Measurements from ENCODE around the gene TRIM29. TPM values are rescaled to one million over a fixed set of nuclear protein-coding genes. Genes with fewer than 3 reads are reported as not detected.

Gene TRIM29
- total RNA-seq, 5 donors from 2014 or later (not counting 1 experiment from before 2014, with no cell fraction given) = not detected

DNA sequence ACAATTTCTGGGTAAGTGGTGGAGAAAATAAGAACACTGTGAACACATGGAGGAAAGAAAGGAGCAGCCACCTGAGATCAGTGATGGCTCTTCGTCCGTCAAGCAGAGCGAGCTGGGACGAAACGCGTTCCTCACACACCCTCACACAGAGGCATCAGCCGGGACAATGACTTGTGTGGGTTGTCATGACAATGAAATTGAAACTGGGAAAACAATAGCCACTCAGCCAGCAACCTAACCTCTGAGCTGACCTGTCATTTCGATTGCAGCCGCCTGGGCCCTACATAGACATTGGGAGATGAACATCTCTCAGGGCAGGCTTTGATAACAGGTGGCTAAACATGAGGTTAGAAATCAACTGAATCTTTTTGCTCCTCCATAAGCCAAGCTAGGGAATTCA, 51.3 kb downstream of the TRIM29 start:
- no peak for DNase-seq
- H3K27ac Mint-ChIP-seq = no peak overlapping the region

DNA sequence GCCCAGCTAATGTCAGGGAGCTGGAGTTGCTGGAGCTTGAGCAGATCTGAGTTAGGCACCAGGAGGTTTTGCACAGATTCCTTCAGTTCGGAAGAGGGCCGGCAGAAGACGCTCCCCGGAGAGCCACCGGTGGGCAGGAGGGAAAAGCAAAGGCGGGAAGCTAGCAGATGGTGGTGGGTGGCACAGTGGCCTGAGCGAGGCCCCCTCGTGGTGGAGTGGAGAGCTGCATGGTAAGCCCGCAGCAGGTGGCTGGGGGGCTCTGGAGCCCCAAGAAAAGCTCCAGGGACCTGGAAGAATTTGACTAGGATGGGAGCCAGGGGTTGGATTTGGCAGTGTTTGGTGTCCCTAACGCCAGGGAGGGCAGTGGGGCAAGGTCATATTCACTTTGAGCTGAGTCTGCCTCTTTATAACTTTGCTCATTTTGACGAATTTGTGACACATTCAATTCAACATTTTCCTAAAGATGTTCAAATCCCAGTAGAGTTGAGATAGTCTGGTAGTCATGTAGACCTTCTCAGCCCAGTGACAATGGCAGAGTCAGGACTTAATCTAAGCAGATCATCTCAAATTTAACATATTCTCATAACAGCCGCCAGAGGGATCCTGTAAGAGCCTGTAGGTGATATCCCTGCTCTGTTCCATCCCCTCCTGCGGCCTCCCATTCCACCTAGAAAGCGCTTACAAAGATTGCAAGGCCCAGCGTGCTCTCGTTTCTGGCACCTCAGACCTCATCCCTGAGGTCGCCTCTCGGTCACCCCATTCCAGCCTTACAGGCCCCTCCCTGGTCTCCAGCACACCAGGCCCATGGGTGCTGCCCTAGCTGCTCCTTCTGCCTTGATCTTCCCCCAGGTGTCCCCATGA, 57.9 kb downstream of the TRIM29 start:
- peak in 1 of 4 experiments; percentile 57 for ATAC-seq (replicated peaks in 1 of 4)
- 46% methylated on average over 16 of the region's 18 CpGs for WGBS (ENCODE audit: insufficient coverage)

More for the DNA sequence above, 51.3 kb downstream of the TRIM29 start:
- peaks cover 6 to 8% of the 10 kb centered on the region in 2 donors for H3K27me3 Mint-ChIP-seq
- no peak overlapping the region for H3K4me3 Mint-ChIP-seq
- CTCF ChIA-PET = no interaction called here
- H3K27me3 ChIP-seq (replicated peaks in 1 of 2; ENCODE audit: control insufficient read depth in 2 of 2, extremely low read depth in 1 of 2, insufficient read depth in 2 of 2, low read length in 1 of 2) = peaks cover 0 to 4% of the 10 kb centered on the region in 2 experiments
- POLR2A ChIA-PET = no interaction called here
- peaks cover 6% of the 10 kb centered on the region for H3K36me3 Mint-ChIP-seq
- no CpG with 5 or more reads among the region's 9 CpGs for WGBS (ENCODE audit: insufficient coverage)
- no peaks in the 10 kb centered on the region for H3K4me1 ChIP-seq (ENCODE audit: control insufficient read depth in 1 of 2, extremely low read depth in 1 of 2, insufficient read depth in 2 of 2, low read length in 2 of 2)
- H3K27ac ChIP-seq (ENCODE audit: low read length) = no peak overlapping the region
- peaks cover 0 to 14% (median 0%) of the 10 kb centered on the region in 3 donors for H3K9me3 Mint-ChIP-seq
- no peaks in the 10 kb centered on the region for H3K4me1 Mint-ChIP-seq
- no peak overlapping the region for H3K4me3 ChIP-seq (ENCODE audit: control insufficient read depth in 1 of 2, extremely low read depth in 1 of 2, low read length in 1 of 2)
- H3K36me3 ChIP-seq (ENCODE audit: control insufficient read depth in 2 of 2, extremely low read depth in 1 of 2, insufficient read depth in 1 of 2, low read length in 1 of 2) = no peaks in the 10 kb centered on the region
- no peaks in the 10 kb centered on the region for H3K9me3 ChIP-seq
- no peak for ATAC-seq (replicated peaks in 1 of 4)

GRCh38 chr11:120078397-120078796, 59.5 kb downstream of the TRIM29 start:
- H3K27ac ChIP-seq (ENCODE audit: low read length) = no peak overlapping the region
- Mint-ChIP-seq H3K4me3 (no peak overlapping the region), H3K27ac (no peak overlapping the region), H3K4me1 (peaks cover 0 to 3% (median 0%) of the 10 kb centered on the region in 3 donors), H3K27me3 (peaks cover 25 to 26% of the 10 kb centered on the region in 2 donors), H3K9me3 (peaks cover 0 to 14% (median 0%) of the 10 kb centered on the region in 3 donors), H3K36me3 (peaks cover 14% of the 10 kb centered on the region)
- peaks cover 3 to 15% of the 10 kb centered on the region in 2 experiments for H3K27me3 ChIP-seq (replicated peaks in 1 of 2; ENCODE audit: control insufficient read depth in 2 of 2, extremely low read depth in 1 of 2, insufficient read depth in 2 of 2, low read length in 1 of 2)
- 68% methylated on average over 3 of the region's 5 CpGs for WGBS (ENCODE audit: insufficient coverage)
- H3K36me3 ChIP-seq (ENCODE audit: control insufficient read depth in 2 of 2, extremely low read depth in 1 of 2, insufficient read depth in 1 of 2, low read length in 1 of 2) = no peaks in the 10 kb centered on the region
- ChIA-PET CTCF (no interaction called here), POLR2A (no interaction called here)
- no peak for ATAC-seq (replicated peaks in 1 of 4)
- H3K4me3 ChIP-seq (ENCODE audit: control insufficient read depth in 1 of 2, extremely low read depth in 1 of 2, low read length in 1 of 2) = no peak overlapping the region
- H3K9me3 ChIP-seq = no peaks in the 10 kb centered on the region
- no peak for DNase-seq
- no peaks in the 10 kb centered on the region for H3K4me1 ChIP-seq (ENCODE audit: control insufficient read depth in 1 of 2, extremely low read depth in 1 of 2, insufficient read depth in 2 of 2, low read length in 2 of 2)

More for the DNA sequence above, 57.9 kb downstream of the TRIM29 start:
- H3K9me3 Mint-ChIP-seq = peaks cover 0 to 18% (median 0%) of the 10 kb centered on the region in 3 donors
- H3K4me1 Mint-ChIP-seq = peaks cover 0 to 3% (median 0%) of the 10 kb centered on the region in 3 donors
- peaks cover 25 to 26% of the 10 kb centered on the region in 2 donors for H3K27me3 Mint-ChIP-seq
- Histone ChIP-seq H3K4me1 (ENCODE audit: control insufficient read depth in 1 of 2, extremely low read depth in 1 of 2, insufficient read depth in 2 of 2, low read length in 2 of 2) (no peaks in the 10 kb centered on the region), H3K9me3 (no peaks in the 10 kb centered on the region), H3K27me3 (replicated peaks in 1 of 2; ENCODE audit: control insufficient read depth in 2 of 2, extremely low read depth in 1 of 2, insufficient read depth in 2 of 2, low read length in 1 of 2) (peaks cover 3 to 15% of the 10 kb centered on the region in 2 experiments), H3K27ac (ENCODE audit: low read length) (no peak overlapping the region), H3K36me3 (ENCODE audit: control insufficient read depth in 2 of 2, extremely low read depth in 1 of 2, insufficient read depth in 1 of 2, low read length in 1 of 2) (no peaks in the 10 kb centered on the region), H3K4me3 (ENCODE audit: control insufficient read depth in 1 of 2, extremely low read depth in 1 of 2, low read length in 1 of 2) (no peak overlapping the region)
- H3K4me3 Mint-ChIP-seq = no peak overlapping the region
- no peak overlapping the region for H3K27ac Mint-ChIP-seq
- ChIA-PET CTCF (no interaction called here), POLR2A (no interaction called here)
- peak in 18 of 35 experiments; percentile 1 to 42 (median 6) for DNase-seq
- peaks cover 14% of the 10 kb centered on the region for H3K36me3 Mint-ChIP-seq

GRCh38 chr11:120074076-120074475, 63.8 kb downstream of the TRIM29 start:
- POLR2A ChIA-PET = no interaction called here

DNA sequence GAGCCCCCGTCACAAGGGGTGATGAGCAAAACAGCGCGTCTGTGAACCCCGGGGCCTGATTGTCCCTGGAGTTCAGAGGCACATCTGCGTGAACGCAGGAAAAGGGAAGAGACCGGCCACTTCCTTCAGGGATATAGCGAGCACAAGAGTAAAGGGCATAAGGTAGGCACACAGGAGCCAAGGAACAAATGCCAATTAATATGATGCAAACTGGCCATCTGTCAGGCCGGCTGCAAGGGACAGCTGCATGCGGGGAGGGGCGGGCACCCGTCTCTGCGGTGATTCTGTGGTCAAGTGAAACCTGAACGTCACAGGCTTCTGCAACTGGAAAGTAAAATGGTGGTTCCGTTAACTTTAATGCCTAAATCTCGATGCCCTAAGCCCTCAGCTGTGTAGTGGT, 64.7 kb downstream of the TRIM29 start:
- ATAC-seq (replicated peaks in 1 of 4) = no peak
- Histone ChIP-seq H3K27me3 (replicated peaks in 1 of 2; ENCODE audit: control insufficient read depth in 2 of 2, extremely low read depth in 1 of 2, insufficient read depth in 2 of 2, low read length in 1 of 2) (peaks cover 0 to 2% of the 10 kb centered on the region in 2 experiments), H3K4me3 (ENCODE audit: control insufficient read depth in 1 of 2, extremely low read depth in 1 of 2, low read length in 1 of 2) (no peak overlapping the region), H3K9me3 (no peaks in the 10 kb centered on the region), H3K36me3 (ENCODE audit: control insufficient read depth in 2 of 2, extremely low read depth in 1 of 2, insufficient read depth in 1 of 2, low read length in 1 of 2) (no peaks in the 10 kb centered on the region), H3K27ac (ENCODE audit: low read length) (no peak overlapping the region), H3K4me1 (ENCODE audit: control insufficient read depth in 1 of 2, extremely low read depth in 1 of 2, insufficient read depth in 2 of 2, low read length in 2 of 2) (no peaks in the 10 kb centered on the region)
- ChIA-PET POLR2A (no interaction called here), CTCF (no interaction called here)
- 87% methylated on average over 15 of the region's 16 CpGs for WGBS (ENCODE audit: insufficient coverage)
- Mint-ChIP-seq H3K27me3 (peaks cover 13 to 17% of the 10 kb centered on the region in 2 donors), H3K4me3 (no peak overlapping the region), H3K9me3 (no peaks in the 10 kb centered on the region), H3K36me3 (no peaks in the 10 kb centered on the region), H3K4me1 (peaks cover 0 to 2% (median 0%) of the 10 kb centered on the region in 3 donors), H3K27ac (no peak overlapping the region)
- no peak for DNase-seq

More at GRCh38 chr11:120074076-120074475, 63.8 kb downstream of the TRIM29 start:
- Mint-ChIP-seq H3K4me1 (peaks cover 0 to under 1% (median 0%) of the 10 kb centered on the region in 3 donors), H3K27ac (no peak overlapping the region), H3K4me3 (no peak overlapping the region), H3K36me3 (no peaks in the 10 kb centered on the region), H3K27me3 (peaks cover 11% of the 10 kb centered on the region in 2 donors), H3K9me3 (no peaks in the 10 kb centered on the region)
- no peaks in the 10 kb centered on the region for H3K36me3 ChIP-seq (ENCODE audit: control insufficient read depth in 2 of 2, extremely low read depth in 1 of 2, insufficient read depth in 1 of 2, low read length in 1 of 2)
- H3K9me3 ChIP-seq = no peaks in the 10 kb centered on the region
- H3K27me3 ChIP-seq (replicated peaks in 1 of 2; ENCODE audit: control insufficient read depth in 2 of 2, extremely low read depth in 1 of 2, insufficient read depth in 2 of 2, low read length in 1 of 2) = peaks cover 0 to under 1% of the 10 kb centered on the region in 2 experiments
- no peak overlapping the region for H3K27ac ChIP-seq (ENCODE audit: low read length)
- DNase-seq (no peak), ATAC-seq (replicated peaks in 1 of 4) (no peak)
- CTCF ChIA-PET = no interaction called here
- no peak overlapping the region for H3K4me3 ChIP-seq (ENCODE audit: control insufficient read depth in 1 of 2, extremely low read depth in 1 of 2, low read length in 1 of 2)
- 88% methylated on average over 1 of the region's 3 CpGs for WGBS (ENCODE audit: insufficient coverage)
- no peaks in the 10 kb centered on the region for H3K4me1 ChIP-seq (ENCODE audit: control insufficient read depth in 1 of 2, extremely low read depth in 1 of 2, insufficient read depth in 2 of 2, low read length in 2 of 2)

DNA sequence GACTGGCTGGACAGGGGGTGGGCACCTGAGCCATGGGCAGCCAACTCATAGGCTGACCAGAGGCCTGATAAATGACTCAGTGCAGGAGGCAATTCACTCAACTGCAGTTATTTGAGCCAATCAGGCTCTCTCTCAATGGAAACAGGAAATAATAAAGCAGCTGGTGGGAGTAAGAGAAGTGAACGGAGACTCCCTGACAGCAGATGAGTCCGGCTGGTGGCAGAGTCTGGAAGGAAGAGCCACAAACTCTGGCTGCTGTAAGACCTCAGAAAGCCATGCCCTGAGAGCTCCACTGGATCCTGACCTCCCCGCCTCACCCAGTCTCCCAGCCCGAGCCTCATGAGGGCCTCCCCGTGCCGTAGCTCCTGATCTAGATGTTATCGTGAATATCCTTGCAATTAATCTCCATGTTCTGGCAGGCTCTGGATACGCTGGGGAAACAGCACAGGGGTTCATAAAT, 69.8 kb downstream of the TRIM29 start:
- Mint-ChIP-seq H3K27ac (no peak overlapping the region), H3K27me3 (peaks cover 25 to 26% of the 10 kb centered on the region in 2 donors), H3K9me3 (no peaks in the 10 kb centered on the region), H3K36me3 (no peaks in the 10 kb centered on the region), H3K4me1 (peaks cover 0 to 7% (median 0%) of the 10 kb centered on the region in 3 donors), H3K4me3 (no peak overlapping the region)
- POLR2A ChIA-PET = no interaction called here
- Histone ChIP-seq H3K36me3 (ENCODE audit: control insufficient read depth in 2 of 2, extremely low read depth in 1 of 2, insufficient read depth in 1 of 2, low read length in 1 of 2) (no peaks in the 10 kb centered on the region), H3K9me3 (no peaks in the 10 kb centered on the region), H3K27me3 (replicated peaks in 1 of 2; ENCODE audit: control insufficient read depth in 2 of 2, extremely low read depth in 1 of 2, insufficient read depth in 2 of 2, low read length in 1 of 2) (peaks cover 0 to 27% of the 10 kb centered on the region in 2 experiments), H3K4me1 (ENCODE audit: control insufficient read depth in 1 of 2, extremely low read depth in 1 of 2, insufficient read depth in 2 of 2, low read length in 2 of 2) (no peaks in the 10 kb centered on the region), H3K27ac (ENCODE audit: low read length) (no peak overlapping the region), H3K4me3 (ENCODE audit: control insufficient read depth in 1 of 2, extremely low read depth in 1 of 2, low read length in 1 of 2) (no peak overlapping the region)
- 9% methylated on average over 6 of the region's 8 CpGs for WGBS (ENCODE audit: insufficient coverage)
- ATAC-seq (replicated peaks in 1 of 4) = no peak
- CTCF ChIA-PET = no interaction called here
- DNase-seq = no peak
